K562 (cell line): ENCODE results near the gene SLC38A2. TPM values are rescaled to one million over a fixed set of nuclear protein-coding genes. Genes with fewer than 3 reads are reported as not detected.

Experiments
- ATAC-seq: fragments of 200-7000 bp; cut with Tn5 transposase; 3 replicates; pipeline ENCODE4 v1.9.1; 2020; ENCODE audit warnings: moderate library complexity
- BruUV-seq: library from RNA; stranded (reverse); fragments of 400-500 nt; replicated peaks from 2 replicates; lab custom pipeline; 2021; lab: Mats Ljungman, UMichigan
- CTCF ChIA-PET: fragments of 300-600 bp; formaldehyde crosslinking; extraction: SDS; loops from one replicate; lab custom pipeline; 2021; ENCODE audit warnings: low intra/inter-chr PET ratio; lab: Yijun Ruan, JAX
- POLR2A ChIA-PET: fragments of 300-600, 350-650 bp; sonication (Branson Sonifier 250); formaldehyde crosslinking; extraction: SDS; loops from one replicate; lab custom pipeline; 2021; ENCODE audit warnings: antibody characterized with exemption, inconsistent platforms; lab: Yijun Ruan, JAX
- DNase-seq, 4 experiments: peaks; one replicate each; pipeline versions ENCODE4 v3.0.0 to v3.0.0-alpha.2; 2011 to 2018; ENCODE audit warnings: low spot score in 3 of 4, mixed read lengths in 3 of 4; ENCODE audit errors: extremely low read depth in 1 of 4
- FAIRE-seq: peaks from 2 replicates; lab custom pipeline; 2011; peaks lifted over from hg19 to GRCh38; lab: Jason Lieb, UNC
- H2AFZ ChIP-seq: 2 replicates; pipeline ENCODE4 v1.6.0; 2011; ENCODE audit warnings: low read depth, low read length, control low read depth, inconsistent platforms
- H3K27ac ChIP-seq: fragments of 200-600 bp; 3 replicates; pipeline ENCODE4 v1.8.0; 2011; ENCODE audit warnings: low read depth, mild to moderate bottlenecking, control low read depth, inconsistent platforms, low read length, moderate library complexity, mixed read lengths; ENCODE audit errors: extremely low read depth
- H3K27me3 ChIP-seq, 2 experiments: fragments of 300-600 bp in 1 of 2; 2 replicates in 1 of 2; 3 replicates in 1 of 2; pipeline versions ENCODE4 v1.6.0 to v1.8.0; 2011; ENCODE audit warnings: inconsistent platforms in 2 of 2, low read length in 2 of 2, mild to moderate bottlenecking in 1 of 2, mixed read lengths in 1 of 2, moderate library complexity in 1 of 2; ENCODE audit not compliant: control insufficient read depth in 2 of 2, insufficient read depth in 2 of 2
- H3K36me3 ChIP-seq: fragments of 300-600 bp; 3 replicates; pipeline ENCODE4 v1.8.0; 2011; ENCODE audit warnings: mild to moderate bottlenecking, low read length, inconsistent platforms; ENCODE audit not compliant: control insufficient read depth, insufficient read depth
- H3K4me1 ChIP-seq, 2 experiments: fragments of 200-600 bp in 1 of 2; replicated peaks in 1 of 2; 2 replicates in 1 of 2; 3 replicates in 1 of 2; pipeline versions ENCODE4 v1.5.1 to v1.8.0; 2011; ENCODE audit warnings: inconsistent platforms in 2 of 2, low read length in 2 of 2, mild to moderate bottlenecking in 1 of 2, mixed read lengths in 1 of 2, moderate library complexity in 1 of 2; ENCODE audit not compliant: control insufficient read depth in 2 of 2, insufficient read depth in 2 of 2
- H3K4me2 ChIP-seq: 2 replicates; pipeline ENCODE4 v1.6.1; 2011; ENCODE audit warnings: low read length, control low read depth, inconsistent platforms, mixed read lengths; ENCODE audit not compliant: insufficient read depth
- H3K4me3 ChIP-seq: fragments of 200-600 bp; sonication (generic), shearing (Covaris generic); 2 replicates; pipeline ENCODE4 v1.5.1; 2016; ENCODE audit warnings: control low read depth, inconsistent platforms
- H3K79me2 ChIP-seq: fragments of 200-600 bp; 3 replicates; pipeline ENCODE4 v1.8.0; 2011; ENCODE audit warnings: low read length, inconsistent platforms; ENCODE audit not compliant: control insufficient read depth, insufficient read depth
- H3K9ac ChIP-seq, 2 experiments: 2 replicates each; pipeline versions ENCODE4 v1.6.0 to v1.6.1; 2011; ENCODE audit warnings: low read depth in 2 of 2, low read length in 2 of 2, control low read depth in 1 of 2, inconsistent platforms in 1 of 2, mild to moderate bottlenecking in 1 of 2, mixed read lengths in 1 of 2; ENCODE audit not compliant: insufficient read depth in 1 of 2
- H3K9me1 ChIP-seq: one replicate; pipeline ENCODE4 v1.6.0; 2011; ENCODE audit warnings: inconsistent platforms, mild to moderate bottlenecking, low read length, moderate library complexity; ENCODE audit not compliant: control insufficient read depth, insufficient read depth
- H3K9me3 ChIP-seq: replicated peaks from 2 replicates; pipeline ENCODE4 v1.5.1; 2011; ENCODE audit warnings: low read depth, low read length, inconsistent platforms; ENCODE audit not compliant: control insufficient read depth, insufficient read depth
- H4K20me1 ChIP-seq: replicated peaks from 2 replicates; pipeline ENCODE4 v1.6.1; 2011; ENCODE audit warnings: low read length, inconsistent platforms, mixed read lengths; ENCODE audit not compliant: control insufficient read depth, insufficient read depth
- PRDM10 ChIP-seq: fragments of 450-650 bp; IDR thresholded peaks from 2 replicates; pipeline ENCODE4 v1.6.1; 2018; ENCODE audit not compliant: partially characterized antibody
- SMARCE1 ChIP-seq: fragments of 450-650 bp; IDR thresholded peaks from 2 replicates; pipeline ENCODE4 v1.7.1; 2016; ENCODE audit warnings: mild to moderate bottlenecking
- WGBS: fragments of 100-300 bp; shearing (Covaris generic); methylation state at CpG from one replicate; pipeline ENCODE4 v1.1.6; 2016; ENCODE audit warnings: low coverage, mixed read lengths; ENCODE audit not compliant: insufficient coverage; ENCODE audit errors: missing lambda C conversion rate; 5-methylcytosine and 5-hydroxymethylcytosine counted together
- in situ Hi-C: fragments of 300-500 bp; cut with MboI; formaldehyde crosslinking; loops from 4 replicates; pipeline ENCODE4 v1.15.0; 2018; ENCODE audit warnings: inconsistent platforms, mixed read lengths
- intact Hi-C: fragments of 100-400 bp; cut with micrococcal nuclease; formaldehyde crosslinking; loops from 2 replicates; pipeline ENCODE4 v1.14.2; 2022
- polyA plus RNA-seq, 8 experiments: library from polyadenylated mRNA; depleted of rRNA in 4 of 8; stranded (reverse) in 5 of 8; unstranded in 3 of 8; fragments of >200 nt; fragmentation: Nextera tagmentation in 2 of 8; fragmentation: Illumina TruSeq in 1 of 8; extraction: Ambion mirVana in 2 of 8; extraction: Trizol in 1 of 8; gene quantifications; 2 replicates each; pipeline versions ENCODE4 v1.2.1 to v1.2.3, GENCODE V29; 2011 to 2014; ENCODE audit warnings: inconsistent platforms in 1 of 8, missing spikeins in 1 of 8
- total RNA-seq, 7 experiments: library from RNA; depleted of rRNA in 6 of 7; stranded (reverse); fragments of >200 nt in 6 of 7; fragmentation: Illumina TruSeq in 2 of 7; extraction: Trizol in 2 of 7; gene quantifications; 2 replicates each; pipeline versions ENCODE4 v1.2.1 to v1.2.3, GENCODE V29; 2011 to 2021; ENCODE audit warnings: low replicate concordance in 1 of 7

The SLC38A2 gene
- total and polyA plus RNA-seq, 9 of the 15 experiments (the other 6 are each of a cell fraction or from before 2014, with no cell fraction given) = 98.7 to 292 (median 143) TPM

- Histone ChIP-seq H3K9ac (no peak overlapping the region), H3K27me3 (no peaks in the 10 kb centered on the region), H3K9me1 (no peaks in the 10 kb centered on the region), H3K79me2 (no peaks in the 10 kb centered on the region), H4K20me1 (no peaks in the 10 kb centered on the region), H3K27ac (no peak overlapping the region), H3K4me3 (no peak overlapping the region), H2AFZ (no peak overlapping the region), H3K9me3 (no peaks in the 10 kb centered on the region), H3K4me2 (no peak overlapping the region), H3K36me3 (no peaks in the 10 kb centered on the region), H3K4me1 (peaks cover 0 to 8% of the 10 kb centered on the region in 2 experiments; a peak in 3 of 5 replicates)
- ChIA-PET POLR2A (no interaction called here), CTCF (no interaction called here)
- intact Hi-C loops = no loop called here
- ATAC-seq = no peak
- BruUV-seq = no TSS peak
- no peak for DNase-seq
- WGBS = 49% methylated on average over 3 of the region's 3 CpGs
- no peak for TF ChIP-seq SMARCE1
- peak; percentile 71 for TF ChIP-seq PRDM10
- FAIRE-seq = no peak
- in situ Hi-C loops = no loop called here
These were observed 30.6 kb upstream of the SLC38A2 start for GRCh38 chr12:46402941-46403718.
